H9 (cell line): ENCODE results near the gene KCNIP3. TPM values are rescaled to one million over a fixed set of nuclear protein-coding genes. Genes with fewer than 3 reads are reported as not detected.

Experiments
- DNase-seq: peaks from one replicate; pipeline ENCODE4 v3.0.0-alpha.2; 2017
- H2AFZ ChIP-seq: one replicate; pipeline ENCODE4 v1.6.1; 2013; ENCODE audit warnings: mild to moderate bottlenecking, low read length, control low read depth, moderate library complexity
- H2AK5ac ChIP-seq: 2 replicates; pipeline ENCODE4 v1.6.1; 2013; ENCODE audit warnings: low read length, control low read depth, mixed read lengths; ENCODE audit not compliant: insufficient read length
- H2BK120ac ChIP-seq: one replicate; pipeline ENCODE4 v1.6.1; 2013; ENCODE audit warnings: low read depth, mild to moderate bottlenecking, low read length, control low read depth, inconsistent platforms; ENCODE audit not compliant: poor library complexity, severe bottlenecking
- H2BK12ac ChIP-seq: 2 replicates; pipeline ENCODE4 v1.6.1; 2013; ENCODE audit warnings: low read length, control low read depth, mixed read lengths, low read depth; ENCODE audit not compliant: insufficient read length
- H2BK15ac ChIP-seq: 2 replicates; pipeline ENCODE4 v1.6.1; 2013; ENCODE audit warnings: low read depth, low read length, control low read depth
- H2BK20ac ChIP-seq: one replicate; pipeline ENCODE4 v1.6.1; 2013; ENCODE audit warnings: low read depth, mild to moderate bottlenecking, low read length, control low read depth, inconsistent platforms; ENCODE audit not compliant: poor library complexity, severe bottlenecking
- H2BK5ac ChIP-seq: 2 replicates; pipeline ENCODE4 v1.6.1; 2013; ENCODE audit warnings: low read length, control low read depth, mixed read lengths; ENCODE audit not compliant: insufficient read length
- H3K14ac ChIP-seq: 2 replicates; pipeline ENCODE4 v1.6.1; 2013; ENCODE audit warnings: low read length, control low read depth; ENCODE audit not compliant: insufficient read depth
- H3K18ac ChIP-seq: 2 replicates; pipeline ENCODE4 v1.6.1; 2013; ENCODE audit warnings: low read depth, mild to moderate bottlenecking, mixed read lengths, low read length, control low read depth; ENCODE audit not compliant: insufficient read length
- H3K23ac ChIP-seq: 2 replicates; pipeline ENCODE4 v1.6.1; 2013; ENCODE audit warnings: low read length, control low read depth, mixed read lengths, low read depth; ENCODE audit not compliant: insufficient read length
- H3K23me2 ChIP-seq: 2 replicates; pipeline ENCODE4 v1.6.1; 2013; ENCODE audit warnings: low read depth, mild to moderate bottlenecking, mixed read lengths, low read length, control low read depth; ENCODE audit not compliant: insufficient read length, poor library complexity, severe bottlenecking
- H3K27ac ChIP-seq: 2 replicates; pipeline ENCODE4 v1.5.1; 2013; ENCODE audit warnings: low read length, control low read depth, mixed read lengths, low read depth; ENCODE audit not compliant: insufficient read length
- H3K27me3 ChIP-seq: 2 replicates; pipeline ENCODE4 v1.6.1; 2013; ENCODE audit warnings: low read length, control low read depth, inconsistent platforms; ENCODE audit not compliant: insufficient read depth
- H3K4ac ChIP-seq: 2 replicates; pipeline ENCODE4 v1.6.1; 2013; ENCODE audit warnings: low read depth, mild to moderate bottlenecking, control low read depth, inconsistent platforms, low read length, moderate library complexity
- H3K4me1 ChIP-seq: 2 replicates; pipeline ENCODE4 v1.6.1; 2013; ENCODE audit warnings: low read length, control low read depth, inconsistent platforms; ENCODE audit not compliant: insufficient read depth
- H3K4me2 ChIP-seq: 2 replicates; pipeline ENCODE4 v1.6.1; 2013; ENCODE audit warnings: low read length, control low read depth, mixed read lengths; ENCODE audit not compliant: insufficient read length, insufficient read depth
- H3K56ac ChIP-seq: 2 replicates; pipeline ENCODE4 v1.6.1; 2013; ENCODE audit warnings: low read depth, mild to moderate bottlenecking, mixed read lengths, low read length, control low read depth; ENCODE audit not compliant: insufficient read length
- H3K79me1 ChIP-seq: 2 replicates; pipeline ENCODE4 v1.6.1; 2013; ENCODE audit warnings: low read depth, mild to moderate bottlenecking, moderate library complexity, low read length, control low read depth, inconsistent platforms; ENCODE audit not compliant: insufficient read depth, poor library complexity, severe bottlenecking
- H3K79me2 ChIP-seq: 2 replicates; pipeline ENCODE4 v1.6.1; 2013; ENCODE audit warnings: low read length, control low read depth, inconsistent platforms; ENCODE audit not compliant: insufficient read depth
- H3K9ac ChIP-seq: 2 replicates; pipeline ENCODE4 v1.6.1; 2013; ENCODE audit warnings: low read length, control low read depth, mixed read lengths; ENCODE audit not compliant: insufficient read length; ENCODE audit errors: extremely low read depth
- H3K9me3 ChIP-seq: one replicate; pipeline ENCODE4 v1.6.1; 2013; ENCODE audit warnings: low read depth, low read length, inconsistent platforms; ENCODE audit not compliant: control insufficient read depth
- H3T11ph ChIP-seq: one replicate; pipeline ENCODE4 v1.6.1; 2013; ENCODE audit warnings: mild to moderate bottlenecking, low read length, control low read depth, inconsistent platforms
- H4K20me1 ChIP-seq: one replicate; pipeline ENCODE4 v1.6.1; 2013; ENCODE audit not compliant: control insufficient read depth, insufficient read length, insufficient read depth
- H4K5ac ChIP-seq: 2 replicates; pipeline ENCODE4 v1.6.1; 2013; ENCODE audit warnings: low read depth, mild to moderate bottlenecking, mixed read lengths, low read length, control low read depth; ENCODE audit not compliant: insufficient read length
- H4K8ac ChIP-seq: replicated peaks from 2 replicates; pipeline ENCODE4 v1.6.1; 2013; ENCODE audit warnings: low read length, control low read depth, mixed read lengths, low read depth; ENCODE audit not compliant: insufficient read length
- H4K91ac ChIP-seq: 2 replicates; pipeline ENCODE4 v1.6.1; 2013; ENCODE audit warnings: low read depth, mild to moderate bottlenecking, moderate library complexity, mixed read lengths, low read length, control low read depth; ENCODE audit not compliant: insufficient read length
- H3K27ac Mint-ChIP-seq, 3 experiments: 2 replicates in 2 of 3; 3 replicates in 1 of 3; pipeline ENCODE4 v1.8.0; 2020 to 2021; ENCODE audit warnings: mixed read lengths in 3 of 3, mild to moderate bottlenecking in 1 of 3, moderate library complexity in 1 of 3
- H3K27me3 Mint-ChIP-seq: 2 replicates; pipeline ENCODE4 v1.8.0; 2021; ENCODE audit warnings: low read depth, mild to moderate bottlenecking, moderate library complexity, mixed read lengths
- H3K36me3 Mint-ChIP-seq, 3 experiments: 2 replicates in 2 of 3; 3 replicates in 1 of 3; pipeline ENCODE4 v1.8.0; 2020 to 2021; ENCODE audit warnings: low read depth in 3 of 3, mixed read lengths in 3 of 3; ENCODE audit not compliant: insufficient read depth in 1 of 3
- H3K4me1 Mint-ChIP-seq, 2 experiments: 2 replicates each; pipeline ENCODE4 v1.8.0; 2020; ENCODE audit warnings: mixed read lengths in 2 of 2
- H3K4me3 Mint-ChIP-seq, 2 experiments: 2 replicates in 1 of 2; 3 replicates in 1 of 2; pipeline ENCODE4 v1.8.0; 2020 to 2021; ENCODE audit warnings: mild to moderate bottlenecking in 2 of 2, mixed read lengths in 2 of 2, moderate library complexity in 1 of 2
- H3K9me3 Mint-ChIP-seq, 2 experiments: 2 replicates in 1 of 2; 3 replicates in 1 of 2; pipeline ENCODE4 v1.8.0; 2020; ENCODE audit warnings: mild to moderate bottlenecking in 2 of 2, mixed read lengths in 2 of 2, moderate library complexity in 1 of 2
- CTCF ChIP-seq: fragments of 200-600 bp; sonication (generic); conservative IDR thresholded peaks from 3 replicates; pipeline ENCODE4 v1.8.0; 2021; ENCODE audit warnings: antibody characterized with exemption, mild to moderate bottlenecking
- WGBS: extraction: QIAGEN DNeasy Blood & Tissue Kit; methylation state at CpG from one replicate; pipeline ENCODE4 v1.1.7; 2013; ENCODE audit warnings: missing lambda C conversion rate, low lambda C conversion rate, mixed read lengths; ENCODE audit not compliant: insufficient read length; ENCODE audit errors: extremely low coverage; 5-methylcytosine and 5-hydroxymethylcytosine counted together
- total RNA-seq: library from RNA; stranded (reverse); gene quantifications from 2 replicates; pipeline ENCODE4 v1.2.1, GENCODE V29; 2021

Gene KCNIP3
- total RNA-seq, 1 experiment from 2014 or later = 1.5 TPM

- TF ChIP-seq CTCF = no peak
- H3K27ac ChIP-seq = no peak overlapping the region
- H2BK5ac ChIP-seq = no peak overlapping the region
- no peaks in the 10 kb centered on the region for H3K27me3 ChIP-seq
- H3K79me2 ChIP-seq = no peaks in the 10 kb centered on the region
- H2AFZ ChIP-seq = no peak overlapping the region
- Mint-ChIP-seq H3K36me3 (no peaks in the 10 kb centered on the region; a peak in 1 of 7 replicates), H3K9me3 (no peaks in the 10 kb centered on the region), H3K4me3 (no peak overlapping the region), H3K27me3 (no peaks in the 10 kb centered on the region; the same call in 1 of the 2 replicates), H3K4me1 (peaks cover 19 to 33% of the 10 kb centered on the region in 2 experiments), H3K27ac (peak overlapping the region in 1 of 3 experiments; percentile 74; a peak in 1 of 7 replicates)
- H2BK12ac ChIP-seq = no peak overlapping the region
- no peak overlapping the region for H3K14ac ChIP-seq
- WGBS = no CpG with 5 or more reads among the region's 7 CpGs
- no peak overlapping the region for H2BK15ac ChIP-seq
- no peak overlapping the region for H3K18ac ChIP-seq
- no peak overlapping the region for H2AK5ac ChIP-seq
- H3T11ph ChIP-seq = no peak overlapping the region
- no peaks in the 10 kb centered on the region; the same call in 1 of the 2 replicates for H3K4me1 ChIP-seq
- no peaks in the 10 kb centered on the region for H3K23me2 ChIP-seq
- no peak overlapping the region for H3K4me2 ChIP-seq
- H4K91ac ChIP-seq = no peak overlapping the region
- H4K8ac ChIP-seq = no peak overlapping the region
- H4K20me1 ChIP-seq = no peaks in the 10 kb centered on the region
- H3K23ac ChIP-seq = no peak overlapping the region
- H2BK20ac ChIP-seq = no peak overlapping the region
- H3K9ac ChIP-seq = no peak overlapping the region
- no peaks in the 10 kb centered on the region for H3K9me3 ChIP-seq
- H3K4ac ChIP-seq = no peak overlapping the region
- H3K79me1 ChIP-seq = no peaks in the 10 kb centered on the region
- H3K56ac ChIP-seq = no peak overlapping the region
- no peak overlapping the region for H2BK120ac ChIP-seq
- no peak for DNase-seq
- H4K5ac ChIP-seq = no peak overlapping the region
Observed at GRCh38 chr2:95278051-95278471, 19.1 kb upstream of the KCNIP3 start.
